ENCODE data around the gene RAD21L1.
"Not testable (repeated sequence)": the region's sequence is repeated elsewhere in the genome, so short reads cannot be mapped to it uniquely, and the experiment has no call there.

The RAD21L1 gene

GRCh38 chr20:1202762-1203504, 22.9 kb upstream of the RAD21L1 start, which contains the start of gene C20orf202:
C20orf202 (plus strand) TSS chr20:1203454; CDS start chr20:1203586, 132 bp downstream.
- no peak for DNase-seq

GRCh38 chr20:1203630-1204029, 22.2 kb upstream of the RAD21L1 start:
- DNase-seq = no peak

GRCh38 chr20:1204113-1204512, 21.7 kb upstream of the RAD21L1 start:
- DNase-seq = no peak

GRCh38 chr20:1204576-1204975, 21.3 kb upstream of the RAD21L1 start:
- DNase-seq = no peak

GRCh38 chr20:1205802-1206201, 20.0 kb upstream of the RAD21L1 start:
- DNase-seq = no peak

GRCh38 chr20:1206366-1207148, 19.3 kb upstream of the RAD21L1 start:
- DNase-seq = no peak

- no peak for DNase-seq
Measured at GRCh38 chr20:1207293-1207878, 18.5 kb upstream of the RAD21L1 start.

- no peak for DNase-seq
Measured at GRCh38 chr20:1209447-1210387, 16.1 kb upstream of the RAD21L1 start.

- DNase-seq = no peak
Measured at GRCh38 chr20:1210501-1210900, 15.3 kb upstream of the RAD21L1 start.

GRCh38 chr20:1212023-1212422, 13.8 kb upstream of the RAD21L1 start:
- no peak for DNase-seq

- peak; percentile 76 for DNase-seq
Measured at GRCh38 chr20:1212607-1213396, 13.0 kb upstream of the RAD21L1 start.

- DNase-seq = no peak
Measured at GRCh38 chr20:1214838-1215261, 11.0 kb upstream of the RAD21L1 start.

GRCh38 chr20:1215386-1216170, 10.3 kb upstream of the RAD21L1 start:
- DNase-seq = no peak

- not testable (repeated sequence) for DNase-seq
Measured at GRCh38 chr20:1216527-1217427, 9.1 kb upstream of the RAD21L1 start.

- DNase-seq = not testable (repeated sequence)
Measured at GRCh38 chr20:1222750-1223149, 3.1 kb upstream of the RAD21L1 start.

GRCh38 chr20:1224205-1224890, 1.5 kb upstream of the RAD21L1 start:
- DNase-seq = no peak

GRCh38 chr20:1225263-1225782, 521 bp upstream of the RAD21L1 start:
- DNase-seq = no peak

- DNase-seq = no peak
Measured at GRCh38 chr20:1229541-1229940, 3.7 kb downstream of the RAD21L1 start.

Measured in NCI-H2171 (cell line).